IPS DF 6.9 (cell line): ENCODE results near the gene HENMT1.
"Not testable (repeated sequence)": the region's sequence is repeated elsewhere in the genome, so short reads cannot be mapped to it uniquely, and the experiment has no call there.

Experiments
- DNase-seq: peaks from one replicate; pipeline ENCODE4 v3.0.0-alpha.2; 2013; ENCODE audit warnings: low read depth, low spot score
- H3K27ac ChIP-seq: one replicate; pipeline ENCODE4 v1.5.1; 2013; ENCODE audit warnings: low read length, control low read depth
- H3K27me3 ChIP-seq: 2 replicates; pipeline ENCODE4 v1.6.1; 2013; ENCODE audit warnings: mild to moderate bottlenecking, low read length; ENCODE audit not compliant: control insufficient read depth, insufficient read depth
- H3K36me3 ChIP-seq: 2 replicates; pipeline ENCODE4 v1.6.1; 2013; ENCODE audit warnings: low read length; ENCODE audit not compliant: control insufficient read depth, insufficient read depth
- H3K4me1 ChIP-seq: 2 replicates; pipeline ENCODE4 v1.6.1; 2013; ENCODE audit warnings: low read length; ENCODE audit not compliant: control insufficient read depth, insufficient read depth
- H3K4me3 ChIP-seq: 2 replicates; pipeline ENCODE4 v1.5.1; 2013; ENCODE audit warnings: mild to moderate bottlenecking, low read length
- H3K9me3 ChIP-seq: 2 replicates; pipeline ENCODE4 v1.6.1; 2013; ENCODE audit warnings: low read length, inconsistent platforms; ENCODE audit not compliant: control insufficient read depth, insufficient read depth
- WGBS: extraction: QIAGEN DNeasy Blood & Tissue Kit; methylation state at CpG from one replicate; pipeline ENCODE4 v1.1.7; 2013; ENCODE audit warnings: mixed read lengths, missing lambda C conversion rate; ENCODE audit not compliant: insufficient read length, insufficient coverage; 5-methylcytosine and 5-hydroxymethylcytosine counted together

HENMT1 gene

DNA sequence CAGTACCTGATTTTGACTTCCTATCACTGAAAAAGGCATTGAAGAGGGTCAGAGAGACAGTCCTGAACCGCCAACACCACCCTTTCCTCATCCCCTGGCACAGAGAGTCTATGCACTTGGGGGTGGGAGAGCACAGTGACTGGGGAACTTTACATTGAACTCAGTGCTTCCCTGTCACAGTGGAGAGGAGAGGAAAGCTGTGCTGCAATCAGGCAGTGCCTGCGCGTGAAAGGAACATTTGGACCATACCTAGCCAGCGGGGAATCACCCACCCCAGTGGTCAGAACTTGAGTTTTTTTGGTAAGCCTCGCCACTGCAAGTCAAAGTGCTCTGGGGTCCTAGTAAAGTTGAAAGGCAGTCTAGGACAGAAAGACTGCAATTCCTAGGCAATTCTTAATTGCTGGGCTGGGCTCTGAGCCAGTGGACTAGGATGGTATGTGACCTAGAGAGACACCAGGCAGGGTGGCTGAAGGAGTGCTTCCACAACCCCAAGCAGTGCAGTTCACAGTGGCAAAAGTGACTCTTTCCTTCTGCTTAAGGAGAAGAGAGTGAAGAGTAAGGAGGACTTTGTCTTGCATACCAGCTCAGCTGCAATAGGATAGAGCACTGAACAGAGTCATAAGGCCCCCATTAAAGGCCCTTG lies 9.4 kb upstream of the HENMT1 start:
- WGBS = no CpG with 5 or more reads among the region's 5 CpGs
- H3K4me1 ChIP-seq = no peaks in the 10 kb centered on the region

DNA sequence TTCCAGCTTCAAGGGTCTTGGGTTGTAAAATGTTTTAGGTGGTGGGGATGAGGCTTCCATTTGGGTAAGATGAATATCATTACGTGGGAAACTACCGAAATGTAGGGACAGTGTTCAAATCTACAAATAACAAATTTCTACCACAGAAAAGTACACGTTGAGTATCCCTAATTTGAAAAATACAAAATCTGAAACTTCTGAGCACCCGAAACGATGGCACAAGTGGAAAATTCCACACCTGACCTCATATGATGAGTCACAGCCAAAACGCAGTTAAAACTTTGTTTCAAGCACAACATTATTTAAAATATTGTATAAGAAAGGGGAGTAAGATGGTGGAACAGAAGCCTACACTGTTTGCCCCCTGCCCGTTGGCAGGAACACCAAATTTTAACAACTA lies 8.8 kb upstream of the HENMT1 start:
- DNase-seq = no peak
- H3K4me3 ChIP-seq = no peak overlapping the region
- no CpG with 5 or more reads among the region's 7 CpGs for WGBS
- H3K27ac ChIP-seq = no peak overlapping the region
- no peaks in the 10 kb centered on the region for H3K9me3 ChIP-seq
- no peaks in the 10 kb centered on the region for H3K27me3 ChIP-seq
- no peaks in the 10 kb centered on the region for H3K4me1 ChIP-seq
- no peaks in the 10 kb centered on the region for H3K36me3 ChIP-seq

More for the DNA sequence above, 9.4 kb upstream of the HENMT1 start:
- no peak for DNase-seq
- H3K36me3 ChIP-seq = no peaks in the 10 kb centered on the region
- no peaks in the 10 kb centered on the region for H3K27me3 ChIP-seq
- no peak overlapping the region for H3K27ac ChIP-seq
- no peak overlapping the region for H3K4me3 ChIP-seq
- H3K9me3 ChIP-seq = no peaks in the 10 kb centered on the region

DNA sequence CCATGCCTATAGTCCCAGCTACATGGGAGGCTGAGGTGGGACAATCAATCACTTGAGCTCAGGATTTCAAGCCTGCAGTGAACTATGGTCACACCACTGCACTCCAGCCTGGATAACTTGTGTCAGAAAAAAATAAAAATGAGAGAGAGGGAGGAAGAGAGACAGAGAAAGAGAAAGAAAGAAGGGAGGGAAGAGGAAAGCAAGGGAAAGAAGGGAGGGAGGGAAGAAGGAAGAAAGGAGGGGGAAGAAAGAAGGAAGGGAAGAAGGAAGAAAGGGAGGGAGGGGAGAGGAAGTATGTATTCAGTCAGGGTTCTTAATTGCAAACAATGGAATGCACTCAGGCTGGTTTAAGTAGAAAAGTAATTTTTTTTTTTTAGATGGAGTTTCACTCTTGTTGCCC lies 7.9 kb upstream of the HENMT1 start:
- H3K4me3 ChIP-seq = no peak overlapping the region
- no peak for DNase-seq
- no peak overlapping the region for H3K27ac ChIP-seq
- H3K27me3 ChIP-seq = no peaks in the 10 kb centered on the region
- H3K9me3 ChIP-seq = no peaks in the 10 kb centered on the region
- H3K4me1 ChIP-seq = no peaks in the 10 kb centered on the region
- no peaks in the 10 kb centered on the region for H3K36me3 ChIP-seq

DNA sequence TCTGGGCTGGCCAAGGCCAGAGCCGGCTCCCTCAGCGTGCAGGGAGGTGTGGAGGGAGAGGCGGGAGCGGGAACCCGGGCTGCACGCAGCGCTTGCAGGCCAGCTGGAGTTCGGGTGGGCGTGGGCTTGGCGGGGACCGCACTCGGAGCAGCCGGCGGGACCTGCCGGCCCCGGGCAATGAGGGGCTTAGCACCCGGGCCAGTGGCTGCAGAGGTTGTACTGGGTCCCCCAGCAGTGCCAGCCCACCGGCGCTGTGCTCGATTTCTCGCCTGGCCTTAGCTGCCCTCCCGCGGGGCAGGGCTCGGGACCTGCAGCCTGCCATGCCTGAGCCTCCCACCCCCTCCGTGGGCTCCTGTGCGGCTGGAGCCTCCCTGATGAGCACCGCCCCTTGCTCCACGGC lies 6.5 kb upstream of the HENMT1 start:
- not testable (repeated sequence) for H3K27ac ChIP-seq, H3K36me3 ChIP-seq, H3K4me1 ChIP-seq, H3K27me3 ChIP-seq, DNase-seq, H3K9me3 ChIP-seq, H3K4me3 ChIP-seq
- WGBS = no CpG with 5 or more reads among the region's 28 CpGs

DNA sequence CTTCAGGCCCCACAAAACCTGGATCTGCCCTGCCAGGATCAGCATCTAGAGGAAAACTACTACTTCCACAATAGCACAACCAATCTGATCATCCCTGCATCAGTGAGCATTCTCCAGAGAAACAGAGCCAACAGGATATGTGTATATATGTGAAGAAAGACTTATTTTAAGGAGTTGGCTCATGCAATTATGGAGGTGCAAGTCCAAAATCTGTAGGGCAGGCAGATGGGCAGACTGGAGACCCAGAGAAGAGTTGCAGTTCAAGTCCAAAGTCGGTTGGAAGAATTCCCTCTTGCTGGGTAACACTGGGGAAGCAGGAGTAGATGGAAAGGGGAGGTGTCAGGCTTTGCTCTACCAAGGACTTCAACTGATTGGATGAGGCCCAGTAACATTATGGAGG lies 4.9 kb upstream of the HENMT1 start:
- no peak overlapping the region for H3K4me3 ChIP-seq
- peaks cover 1% of the 10 kb centered on the region; the same call in 1 of the 2 replicates for H3K4me1 ChIP-seq
- H3K27ac ChIP-seq = no peak overlapping the region
- WGBS = no CpG with 5 or more reads among the region's 1 CpG
- DNase-seq = no peak
- no peaks in the 10 kb centered on the region for H3K9me3 ChIP-seq
- no peaks in the 10 kb centered on the region; the same call in 1 of the 2 replicates for H3K27me3 ChIP-seq
- no peaks in the 10 kb centered on the region for H3K36me3 ChIP-seq

DNA sequence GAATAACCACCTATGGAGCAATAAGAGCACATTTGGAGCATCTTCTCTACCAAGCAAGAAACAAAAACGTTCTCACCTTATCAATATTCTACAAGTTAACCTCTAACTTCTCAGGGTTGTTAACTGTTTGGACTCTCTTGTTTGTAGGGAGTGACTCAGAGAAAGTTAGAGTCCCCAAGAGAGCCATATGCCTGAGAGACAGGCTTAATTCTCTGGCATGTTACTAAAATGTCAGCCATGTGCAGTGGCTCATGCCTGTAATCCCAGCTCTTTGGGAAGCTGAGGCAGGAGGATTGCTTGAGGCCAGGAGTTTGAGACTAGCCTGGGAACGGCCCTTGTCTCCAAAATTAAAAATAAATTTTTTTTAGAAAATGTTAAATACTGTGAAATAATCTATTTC lies 4.2 kb upstream of the HENMT1 start:
- no peaks in the 10 kb centered on the region for H3K9me3 ChIP-seq
- H3K4me1 ChIP-seq = peaks cover 1% of the 10 kb centered on the region; the same call in 1 of the 2 replicates
- DNase-seq = no peak
- H3K4me3 ChIP-seq = no peak overlapping the region
- WGBS = no CpG with 5 or more reads among the region's 2 CpGs
- no peaks in the 10 kb centered on the region for H3K36me3 ChIP-seq
- H3K27ac ChIP-seq = no peak overlapping the region
- H3K27me3 ChIP-seq = no peaks in the 10 kb centered on the region; the same call in 1 of the 2 replicates

DNA sequence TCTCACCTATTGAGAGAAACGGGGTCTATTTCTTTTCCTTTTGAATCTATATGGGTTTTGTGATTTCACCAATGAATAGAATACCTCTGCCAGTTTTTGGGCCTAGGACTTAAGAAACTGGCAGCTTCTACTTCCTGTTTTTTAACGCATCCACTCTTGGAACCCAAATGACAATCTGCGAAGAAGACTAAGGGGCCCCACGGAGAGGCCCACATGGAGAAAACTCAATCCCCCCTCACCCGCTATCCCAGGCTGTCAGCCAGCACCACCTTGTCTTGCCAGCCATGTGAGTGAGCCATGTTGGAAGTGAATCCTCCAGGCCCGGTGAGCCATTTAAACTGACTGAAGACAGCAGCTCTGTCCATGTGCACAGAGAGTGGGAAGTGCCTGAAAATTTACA lies 3.6 kb upstream of the HENMT1 start:
- no peak for DNase-seq
- no CpG with 5 or more reads among the region's 6 CpGs for WGBS
- Histone ChIP-seq H3K4me3 (no peak overlapping the region), H3K27me3 (no peaks in the 10 kb centered on the region; the same call in 1 of the 2 replicates), H3K27ac (no peak overlapping the region), H3K9me3 (no peaks in the 10 kb centered on the region), H3K36me3 (no peaks in the 10 kb centered on the region), H3K4me1 (peaks cover 1% of the 10 kb centered on the region; the same call in 1 of the 2 replicates)

DNA sequence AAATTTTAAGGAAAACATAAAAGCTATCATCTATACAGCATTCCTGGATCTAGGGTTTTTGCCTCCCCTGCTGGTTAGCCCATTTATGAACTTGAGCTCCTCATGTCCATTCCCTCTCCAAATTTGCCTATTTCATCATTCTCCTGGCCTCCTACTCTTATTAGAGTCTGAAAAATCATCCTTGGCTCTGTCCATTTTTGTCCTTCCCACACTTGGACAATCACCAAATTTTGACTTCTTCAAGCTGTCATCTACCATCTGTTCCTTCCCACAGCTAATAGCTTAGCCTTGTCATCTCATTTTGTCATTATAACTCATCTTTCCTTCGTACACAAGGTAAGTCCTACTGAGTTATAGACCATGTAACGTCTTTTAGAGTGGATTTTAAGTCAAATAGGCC lies 2.2 kb upstream of the HENMT1 start:
- no peak overlapping the region for H3K27ac ChIP-seq
- no CpG with 5 or more reads among the region's 2 CpGs for WGBS
- H3K9me3 ChIP-seq = no peaks in the 10 kb centered on the region
- no peak overlapping the region for H3K4me3 ChIP-seq
- H3K36me3 ChIP-seq = no peaks in the 10 kb centered on the region
- peaks cover 1% of the 10 kb centered on the region; the same call in 1 of the 2 replicates for H3K4me1 ChIP-seq
- DNase-seq = no peak
- H3K27me3 ChIP-seq = no peaks in the 10 kb centered on the region; the same call in 1 of the 2 replicates

DNA sequence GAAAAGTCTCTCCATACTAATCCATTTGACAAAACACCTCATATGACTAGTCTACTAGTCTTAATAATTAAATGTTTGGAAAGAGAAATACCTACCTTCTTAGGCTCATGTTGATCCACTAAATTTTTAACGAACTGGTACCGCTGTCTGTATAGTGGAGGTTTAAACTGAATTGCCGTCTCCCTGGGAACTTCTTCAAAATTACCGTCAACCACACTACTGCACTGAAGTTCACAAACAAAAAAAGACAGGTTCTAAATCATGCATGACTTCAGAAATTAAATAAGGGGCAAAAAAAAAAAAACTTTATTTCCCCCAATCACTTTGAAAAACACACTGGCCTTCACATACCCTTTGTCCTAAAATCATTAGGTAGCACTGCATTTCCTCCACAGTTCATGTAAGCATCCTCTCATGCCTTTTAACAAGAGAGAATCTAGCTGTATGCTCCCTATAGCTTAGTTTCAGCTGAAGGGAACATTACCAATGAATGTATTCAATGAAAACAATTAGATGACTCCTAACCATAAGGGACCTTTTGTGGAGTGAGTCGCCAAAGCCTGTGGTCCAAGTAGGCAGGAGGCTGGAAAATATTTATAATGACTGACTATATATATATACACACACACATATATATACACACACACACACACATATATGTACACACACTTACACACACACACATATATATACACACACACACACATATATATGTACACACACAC lies 3.4 kb downstream of the HENMT1 start:
- no peaks in the 10 kb centered on the region for H3K36me3 ChIP-seq
- peaks cover 1% of the 10 kb centered on the region; the same call in 1 of the 2 replicates for H3K4me1 ChIP-seq
- DNase-seq = no peak
- no peaks in the 10 kb centered on the region for H3K9me3 ChIP-seq
- no peaks in the 10 kb centered on the region; the same call in 1 of the 2 replicates for H3K27me3 ChIP-seq
- no peak overlapping the region for H3K4me3 ChIP-seq
- no CpG with 5 or more reads among the region's 5 CpGs for WGBS
- no peak overlapping the region for H3K27ac ChIP-seq

DNA sequence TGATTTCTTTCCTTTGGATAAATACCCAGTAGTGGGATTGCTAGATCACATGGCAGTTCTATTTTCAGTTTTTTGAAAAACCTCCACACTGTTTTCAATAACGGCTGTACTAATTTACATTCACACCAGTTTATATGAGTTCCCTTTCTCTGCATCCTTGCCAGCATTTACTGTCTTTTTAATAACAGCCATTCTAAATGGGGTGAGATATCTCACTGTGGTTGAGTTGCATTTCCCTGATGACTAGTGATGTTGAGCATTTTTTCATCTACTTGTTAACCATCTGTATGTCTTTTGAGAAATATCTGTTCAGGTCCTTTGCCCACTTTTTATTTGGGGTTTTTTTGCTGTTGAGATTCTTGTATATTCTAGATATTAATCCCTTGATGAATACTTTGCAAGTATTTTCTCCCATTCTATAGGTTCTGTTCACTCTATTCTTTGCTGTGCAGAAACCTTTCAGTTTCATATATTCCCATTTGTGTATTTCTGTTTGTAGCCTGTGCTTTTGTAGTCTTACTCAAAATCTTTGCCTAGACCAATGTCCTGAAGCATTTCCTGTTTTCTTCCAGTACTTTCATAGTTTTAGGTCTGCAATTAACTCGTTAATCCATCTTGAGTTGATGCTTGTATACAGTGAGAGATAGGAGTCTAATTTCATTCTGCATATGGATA lies 7.3 kb downstream of the HENMT1 start:
- Histone ChIP-seq H3K36me3 (no peaks in the 10 kb centered on the region), H3K4me3 (no peak overlapping the region), H3K9me3 (no peaks in the 10 kb centered on the region), H3K27ac (no peak overlapping the region), H3K27me3 (no peaks in the 10 kb centered on the region), H3K4me1 (no peaks in the 10 kb centered on the region)
- no CpG with 5 or more reads among the region's 2 CpGs for WGBS
- no peak for DNase-seq
